WTC11 (cell line): ENCODE data around the gene MICU2. TPM values are rescaled to one million over a fixed set of nuclear protein-coding genes. Genes with fewer than 3 reads are reported as not detected.

Experiments
- ATAC-seq: fragments of 200-7000 bp; cut with Tn5 transposase; 2 replicates; pipeline ENCODE4 v1.10.0; 2021; ENCODE audit warnings: mild to moderate bottlenecking, moderate library complexity
- CTCF ChIA-PET: fragments of 300-600 bp; sonication (Branson Sonifier 250); formaldehyde crosslinking; loops from one replicate; lab custom pipeline; 2021; ENCODE audit warnings: antibody characterized with exemption; lab: Charles Lee
- POLR2A ChIA-PET: fragments of 350-600 bp; sonication (Branson Sonifier 250); formaldehyde crosslinking; loops from one replicate; lab custom pipeline; 2021; ENCODE audit warnings: antibody characterized with exemption; lab: Charles Lee
- DNase-seq: peaks from one replicate; pipeline ENCODE4 v3.0.0; 2021; ENCODE audit warnings: low spot score
- H3K27ac Mint-ChIP-seq: 2 replicates; pipeline ENCODE4 v1.8.0; 2021; ENCODE audit warnings: mixed read lengths
- H3K27me3 Mint-ChIP-seq: 2 replicates; pipeline ENCODE4 v1.8.0; 2021; ENCODE audit warnings: low read depth, mild to moderate bottlenecking, moderate library complexity, mixed read lengths
- H3K36me3 Mint-ChIP-seq: 2 replicates; pipeline ENCODE4 v1.8.0; 2021; ENCODE audit warnings: mixed read lengths
- H3K4me1 Mint-ChIP-seq: 2 replicates; pipeline ENCODE4 v1.8.0; 2022; ENCODE audit warnings: mixed read lengths
- H3K4me3 Mint-ChIP-seq: 2 replicates; pipeline ENCODE4 v1.8.0; 2021; ENCODE audit warnings: mild to moderate bottlenecking, moderate library complexity, mixed read lengths
- H3K9me3 Mint-ChIP-seq: 2 replicates; pipeline ENCODE4 v1.8.0; 2021; ENCODE audit warnings: mixed read lengths
- ATF1 ChIP-seq: sonication (generic); formaldehyde crosslinking; IDR thresholded peaks from 2 replicates; pipeline ENCODE4 v1.8.1; 2023; ENCODE audit warnings: mild to moderate bottlenecking, moderate library complexity, missing genetic modification reagents
- CBFB ChIP-seq: sonication (generic); formaldehyde crosslinking; IDR thresholded peaks from 2 replicates; pipeline ENCODE4 v1.8.1; 2022; ENCODE audit warnings: mild to moderate bottlenecking, low read depth, missing genetic modification reagents
- ELF4 ChIP-seq: sonication (generic); formaldehyde crosslinking; IDR thresholded peaks from 2 replicates; pipeline ENCODE4 v1.8.1; 2022; ENCODE audit warnings: low read depth, mild to moderate bottlenecking, moderate library complexity, missing genetic modification reagents
- ESRRA ChIP-seq: sonication (generic); formaldehyde crosslinking; IDR thresholded peaks from 2 replicates; pipeline ENCODE4 v1.8.1; 2022; ENCODE audit warnings: mild to moderate bottlenecking, missing genetic modification reagents, borderline replicate concordance
- FOXJ3 ChIP-seq: sonication (generic); formaldehyde crosslinking; IDR thresholded peaks from 2 replicates; pipeline ENCODE4 v1.9.0; 2021; ENCODE audit warnings: missing genetic modification reagents, mild to moderate bottlenecking, borderline replicate concordance
- GTF2I ChIP-seq: fragments of 250-450 bp; sonication (Bioruptor Pico); conservative IDR thresholded peaks from 2 replicates; pipeline ENCODE4 v1.4.0; 2021; ENCODE audit warnings: mild to moderate bottlenecking
- IRF2 ChIP-seq: sonication (generic); formaldehyde crosslinking; IDR thresholded peaks from 2 replicates; pipeline ENCODE4 v1.8.0; 2022; ENCODE audit warnings: low read depth, missing genetic modification reagents, borderline replicate concordance
- NFE2L1 ChIP-seq: sonication (generic); formaldehyde crosslinking; IDR thresholded peaks from 2 replicates; pipeline ENCODE4 v1.8.1; 2023; ENCODE audit warnings: missing genetic modification reagents
- OVOL2 ChIP-seq: fragments of 250-450 bp; sonication (Bioruptor Pico); IDR thresholded peaks from 2 replicates; pipeline ENCODE4 v1.9.0; 2021; ENCODE audit warnings: mild to moderate bottlenecking, borderline replicate concordance
- PRDM15 ChIP-seq: sonication (generic); formaldehyde crosslinking; IDR thresholded peaks from 2 replicates; pipeline ENCODE4 v1.8.0; 2022; ENCODE audit warnings: missing genetic modification reagents
- PRRX2 ChIP-seq: fragments of 250-450 bp; sonication (Bioruptor Pico); IDR thresholded peaks from 2 replicates; pipeline ENCODE4 v1.8.0; 2021; ENCODE audit warnings: mild to moderate bottlenecking
- TP53 ChIP-seq: sonication (generic); formaldehyde crosslinking; IDR thresholded peaks from 2 replicates; pipeline ENCODE4 v1.8.1; 2023; ENCODE audit warnings: mild to moderate bottlenecking, missing genetic modification reagents
- ZNF138 ChIP-seq: sonication (generic); formaldehyde crosslinking; conservative IDR thresholded peaks from 2 replicates; pipeline ENCODE4 v1.8.1; 2022; ENCODE audit warnings: mild to moderate bottlenecking, moderate library complexity, missing genetic modification reagents
- ZNF219 ChIP-seq: sonication (generic); formaldehyde crosslinking; IDR thresholded peaks from 2 replicates; pipeline ENCODE4 v1.8.0; 2023; ENCODE audit warnings: missing genetic modification reagents, mild to moderate bottlenecking, borderline replicate concordance
- ZNF263 ChIP-seq: sonication (generic); formaldehyde crosslinking; IDR thresholded peaks from 2 replicates; pipeline ENCODE4 v1.8.1; 2022; ENCODE audit warnings: low read depth, mild to moderate bottlenecking, moderate library complexity, missing genetic modification reagents
- ZNF396 ChIP-seq: fragments of 250-450 bp; sonication (Bioruptor Pico); IDR thresholded peaks from 2 replicates; pipeline ENCODE4 v1.8.0; 2021; ENCODE audit warnings: mild to moderate bottlenecking, moderate library complexity, borderline replicate concordance
- ZNF671 ChIP-seq: fragments of 250-450 bp; sonication (Bioruptor Pico); IDR thresholded peaks from 2 replicates; pipeline ENCODE4 v1.8.0; 2021; ENCODE audit warnings: mild to moderate bottlenecking
- total RNA-seq: library from RNA; stranded (reverse); gene quantifications from 3 replicates; pipeline ENCODE4 v1.2.3, GENCODE V29; 2021
- TF ChIP-seq, protein P1 (sequence below): fragments of 250-450 bp; sonication (Bioruptor Pico); IDR thresholded peaks from 2 replicates; pipeline ENCODE4 v1.8.0; 2021; ENCODE audit warnings: mild to moderate bottlenecking
- TF ChIP-seq, protein P2 (sequence below): fragments of 250-450 bp; sonication (Bioruptor Pico); conservative IDR thresholded peaks from 2 replicates; pipeline ENCODE4 v1.9.0; 2021; ENCODE audit warnings: mild to moderate bottlenecking
- TF ChIP-seq, protein P3 (sequence below): sonication (generic); formaldehyde crosslinking; IDR thresholded peaks from 2 replicates; pipeline ENCODE4 v1.8.1; 2023; ENCODE audit warnings: mild to moderate bottlenecking, missing genetic modification reagents
- TF ChIP-seq, protein P4 (sequence below): sonication (generic); formaldehyde crosslinking; IDR thresholded peaks from 2 replicates; pipeline ENCODE4 v1.8.0; 2023; ENCODE audit warnings: missing genetic modification reagents, mild to moderate bottlenecking, borderline replicate concordance

MICU2 gene
- total RNA-seq, 1 experiment from 2014 or later: 33.8 TPM

DNA sequence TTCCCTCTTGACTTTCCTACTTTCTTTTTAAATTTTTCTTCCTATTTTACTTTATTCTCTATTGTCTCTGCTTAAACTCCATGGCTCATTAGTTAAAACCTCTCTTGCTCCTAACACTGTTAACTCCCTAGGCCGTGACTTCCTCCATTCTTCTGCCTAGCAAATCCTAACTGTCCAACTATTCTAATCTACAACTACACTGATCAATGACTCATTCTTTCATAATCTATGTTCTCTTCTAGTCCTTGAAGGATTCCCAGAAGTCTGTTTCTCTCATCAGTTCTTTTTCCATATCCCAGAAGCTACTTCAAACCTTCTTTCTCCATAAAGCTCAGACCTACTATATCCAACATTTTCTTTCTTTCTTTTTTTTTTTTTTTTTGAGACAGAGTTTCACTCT is 66.9 kb downstream of the MICU2 start (continued):
- TF ChIP-seq, protein P1, sequence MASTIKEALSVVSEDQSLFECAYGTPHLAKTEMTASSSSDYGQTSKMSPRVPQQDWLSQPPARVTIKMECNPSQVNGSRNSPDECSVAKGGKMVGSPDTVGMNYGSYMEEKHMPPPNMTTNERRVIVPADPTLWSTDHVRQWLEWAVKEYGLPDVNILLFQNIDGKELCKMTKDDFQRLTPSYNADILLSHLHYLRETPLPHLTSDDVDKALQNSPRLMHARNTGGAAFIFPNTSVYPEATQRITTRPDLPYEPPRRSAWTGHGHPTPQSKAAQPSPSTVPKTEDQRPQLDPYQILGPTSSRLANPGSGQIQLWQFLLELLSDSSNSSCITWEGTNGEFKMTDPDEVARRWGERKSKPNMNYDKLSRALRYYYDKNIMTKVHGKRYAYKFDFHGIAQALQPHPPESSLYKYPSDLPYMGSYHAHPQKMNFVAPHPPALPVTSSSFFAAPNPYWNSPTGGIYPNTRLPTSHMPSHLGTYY (CRISPR knock-in tag): no peak
- no peak for TF ChIP-seq TP53 (CRISPR knock-in tag)
- no peak for TF ChIP-seq ESRRA
- TF ChIP-seq NFE2L1: no peak
- TF ChIP-seq ZNF138: no peak

DNA sequence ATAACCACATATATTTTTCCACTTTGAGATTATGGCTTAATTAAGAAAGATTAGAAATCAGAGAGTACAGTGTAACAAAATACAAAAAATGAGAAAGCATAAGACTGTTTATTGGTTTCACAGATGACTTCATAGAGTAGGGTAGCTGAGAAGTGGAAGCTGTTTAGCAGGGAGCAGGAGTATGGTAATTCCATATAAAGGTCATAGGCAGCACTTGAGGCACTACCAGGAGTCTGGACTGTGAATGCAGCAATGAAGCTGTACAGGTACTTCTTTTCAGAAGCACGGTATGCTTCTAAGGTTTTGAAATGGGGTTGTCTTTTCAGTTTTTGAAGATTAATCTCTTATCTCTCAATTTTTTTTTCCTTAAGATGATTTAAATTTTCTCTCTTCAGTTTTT is 69.2 kb downstream of the MICU2 start:
- no peak for DNase-seq
- no peak for TF ChIP-seq OVOL2 (CRISPR knock-in tag)
- no peak for TF ChIP-seq ZNF263
- no peak for TF ChIP-seq CBFB (CRISPR knock-in tag)
- TF ChIP-seq, protein P2, sequence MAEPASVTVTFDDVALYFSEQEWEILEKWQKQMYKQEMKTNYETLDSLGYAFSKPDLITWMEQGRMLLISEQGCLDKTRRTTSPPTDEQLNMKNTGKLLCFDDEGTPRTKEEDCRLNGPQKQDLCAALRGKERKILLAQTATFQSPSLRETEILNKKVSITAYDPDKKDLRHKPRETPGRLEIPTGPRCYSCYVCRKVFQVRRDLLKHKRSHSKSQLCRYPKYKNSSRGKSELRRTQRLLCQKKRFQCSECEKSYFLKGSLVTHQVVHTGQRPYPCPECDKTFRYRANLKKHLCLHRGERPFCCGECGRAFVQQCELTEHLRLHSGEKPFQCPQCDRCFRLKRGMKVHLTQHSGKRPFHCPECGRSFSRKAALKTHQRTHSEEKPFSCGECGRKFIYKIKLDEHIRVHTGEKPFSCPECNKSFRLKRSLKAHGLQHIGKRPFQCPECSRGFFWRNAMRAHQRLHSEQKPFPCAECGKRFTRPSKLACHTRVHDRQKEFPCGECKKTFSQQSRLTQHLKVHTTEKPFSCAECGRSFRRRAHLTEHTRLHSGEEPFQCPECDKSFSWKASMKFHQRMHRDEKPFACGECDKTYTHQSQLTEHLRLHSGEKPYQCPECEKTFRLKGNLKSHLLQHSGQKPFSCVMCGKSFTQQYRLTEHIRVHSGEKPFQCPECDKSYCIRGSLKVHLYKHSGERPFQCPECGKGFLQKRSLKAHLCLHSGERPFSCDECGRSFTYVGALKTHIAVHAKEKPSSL (CRISPR knock-in tag): no peak
- no peak for TF ChIP-seq PRDM15
- TF ChIP-seq ZNF138: no peak
- no peak for TF ChIP-seq ZNF396 (CRISPR knock-in tag)
- no peak for TF ChIP-seq PRRX2 (CRISPR knock-in tag)
- no peak for TF ChIP-seq IRF2 (CRISPR knock-in tag)
- no peak for TF ChIP-seq NFE2L1
- TF ChIP-seq, protein P3, sequence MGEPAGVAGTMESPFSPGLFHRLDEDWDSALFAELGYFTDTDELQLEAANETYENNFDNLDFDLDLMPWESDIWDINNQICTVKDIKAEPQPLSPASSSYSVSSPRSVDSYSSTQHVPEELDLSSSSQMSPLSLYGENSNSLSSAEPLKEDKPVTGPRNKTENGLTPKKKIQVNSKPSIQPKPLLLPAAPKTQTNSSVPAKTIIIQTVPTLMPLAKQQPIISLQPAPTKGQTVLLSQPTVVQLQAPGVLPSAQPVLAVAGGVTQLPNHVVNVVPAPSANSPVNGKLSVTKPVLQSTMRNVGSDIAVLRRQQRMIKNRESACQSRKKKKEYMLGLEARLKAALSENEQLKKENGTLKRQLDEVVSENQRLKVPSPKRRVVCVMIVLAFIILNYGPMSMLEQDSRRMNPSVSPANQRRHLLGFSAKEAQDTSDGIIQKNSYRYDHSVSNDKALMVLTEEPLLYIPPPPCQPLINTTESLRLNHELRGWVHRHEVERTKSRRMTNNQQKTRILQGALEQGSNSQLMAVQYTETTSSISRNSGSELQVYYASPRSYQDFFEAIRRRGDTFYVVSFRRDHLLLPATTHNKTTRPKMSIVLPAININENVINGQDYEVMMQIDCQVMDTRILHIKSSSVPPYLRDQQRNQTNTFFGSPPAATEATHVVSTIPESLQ (CRISPR knock-in tag): no peak
- TF ChIP-seq ZNF219 (CRISPR knock-in tag): no peak
- Mint-ChIP-seq H3K36me3 (0 out of 2 replicates have a peak, but pooled peaks cover 4% of the 10 kb centered on the region), H3K4me1 (no peaks in the 10 kb centered on the region), H3K9me3 (no peaks in the 10 kb centered on the region), H3K4me3 (no peak overlapping the region), H3K27me3 (no peaks in the 10 kb centered on the region), H3K27ac (no peak overlapping the region)
- ChIA-PET CTCF (no interaction called here), POLR2A (no interaction called here)
- no peak for ATAC-seq

- ChIA-PET CTCF (no interaction called here), POLR2A (interaction anchor here (0.9 kb wide), 1 partner anchor 13 kb away, joined by 3 read pairs; no protein-coding TSS in a partner anchor)
- no peaks in the 10 kb centered on the region for H3K27me3 Mint-ChIP-seq
- H3K4me1 Mint-ChIP-seq: no peaks in the 10 kb centered on the region
- H3K27ac Mint-ChIP-seq: no peak overlapping the region
- no peaks in the 10 kb centered on the region for H3K36me3 Mint-ChIP-seq
- H3K9me3 Mint-ChIP-seq: no peaks in the 10 kb centered on the region
- no peak for ATAC-seq
- no peak overlapping the region for H3K4me3 Mint-ChIP-seq
- no peak for DNase-seq
- TF ChIP-seq GTF2I (CRISPR knock-in tag): no peak
- no peak for TF ChIP-seq ZNF671 (CRISPR knock-in tag)
- no peak for TF ChIP-seq ATF1 (CRISPR knock-in tag)
- no peak for TF ChIP-seq ELF4 (CRISPR knock-in tag)
- TF ChIP-seq FOXJ3: no peak
- TF ChIP-seq, protein P4, sequence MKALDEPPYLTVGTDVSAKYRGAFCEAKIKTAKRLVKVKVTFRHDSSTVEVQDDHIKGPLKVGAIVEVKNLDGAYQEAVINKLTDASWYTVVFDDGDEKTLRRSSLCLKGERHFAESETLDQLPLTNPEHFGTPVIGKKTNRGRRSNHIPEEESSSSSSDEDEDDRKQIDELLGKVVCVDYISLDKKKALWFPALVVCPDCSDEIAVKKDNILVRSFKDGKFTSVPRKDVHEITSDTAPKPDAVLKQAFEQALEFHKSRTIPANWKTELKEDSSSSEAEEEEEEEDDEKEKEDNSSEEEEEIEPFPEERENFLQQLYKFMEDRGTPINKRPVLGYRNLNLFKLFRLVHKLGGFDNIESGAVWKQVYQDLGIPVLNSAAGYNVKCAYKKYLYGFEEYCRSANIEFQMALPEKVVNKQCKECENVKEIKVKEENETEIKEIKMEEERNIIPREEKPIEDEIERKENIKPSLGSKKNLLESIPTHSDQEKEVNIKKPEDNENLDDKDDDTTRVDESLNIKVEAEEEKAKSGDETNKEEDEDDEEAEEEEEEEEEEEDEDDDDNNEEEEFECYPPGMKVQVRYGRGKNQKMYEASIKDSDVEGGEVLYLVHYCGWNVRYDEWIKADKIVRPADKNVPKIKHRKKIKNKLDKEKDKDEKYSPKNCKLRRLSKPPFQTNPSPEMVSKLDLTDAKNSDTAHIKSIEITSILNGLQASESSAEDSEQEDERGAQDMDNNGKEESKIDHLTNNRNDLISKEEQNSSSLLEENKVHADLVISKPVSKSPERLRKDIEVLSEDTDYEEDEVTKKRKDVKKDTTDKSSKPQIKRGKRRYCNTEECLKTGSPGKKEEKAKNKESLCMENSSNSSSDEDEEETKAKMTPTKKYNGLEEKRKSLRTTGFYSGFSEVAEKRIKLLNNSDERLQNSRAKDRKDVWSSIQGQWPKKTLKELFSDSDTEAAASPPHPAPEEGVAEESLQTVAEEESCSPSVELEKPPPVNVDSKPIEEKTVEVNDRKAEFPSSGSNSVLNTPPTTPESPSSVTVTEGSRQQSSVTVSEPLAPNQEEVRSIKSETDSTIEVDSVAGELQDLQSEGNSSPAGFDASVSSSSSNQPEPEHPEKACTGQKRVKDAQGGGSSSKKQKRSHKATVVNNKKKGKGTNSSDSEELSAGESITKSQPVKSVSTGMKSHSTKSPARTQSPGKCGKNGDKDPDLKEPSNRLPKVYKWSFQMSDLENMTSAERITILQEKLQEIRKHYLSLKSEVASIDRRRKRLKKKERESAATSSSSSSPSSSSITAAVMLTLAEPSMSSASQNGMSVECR: no peak
Observed at GRCh38 chr13:21531455-21531854, 72.5 kb downstream of the MICU2 start.
